PC-9 (cell line): ENCODE data around the gene CHAD. TPM values are rescaled to one million over a fixed set of nuclear protein-coding genes. Genes with fewer than 3 reads are reported as not detected.
A peak's percentile ranks its signal among the peaks of the same experiment; 100 is the strongest.

Source experiments
- BruUV-seq: library from RNA; stranded (reverse); fragments of 400-500 nt; replicated peaks from 2 replicates; lab custom pipeline; 2021; lab: Mats Ljungman, UMichigan
- CTCF ChIA-PET: fragments of 300-600 bp; sonication (Branson Sonifier 250); formaldehyde crosslinking; loops from one replicate; lab custom pipeline; 2022; ENCODE audit warnings: antibody characterized with exemption; lab: Charles Lee
- POLR2A ChIA-PET: fragments of 300-600 bp; sonication (Branson Sonifier 250); formaldehyde crosslinking; loops from one replicate; lab custom pipeline; 2022; ENCODE audit warnings: antibody characterized with exemption; ENCODE audit not compliant: unreplicated experiment; lab: Charles Lee
- DNase-seq, 2 experiments: peaks; one replicate each; pipeline versions ENCODE4 v3.0.0 to v3.0.0-alpha.2; 2015 to 2022; ENCODE audit warnings: mixed read lengths in 1 of 2
- H2AFZ ChIP-seq: fragments of 200-600 bp; sonication (generic); 2 replicates; pipeline ENCODE4 v1.8.1; 2017; ENCODE audit warnings: antibody characterized with exemption
- H3F3A ChIP-seq: fragments of 200-600 bp; sonication (generic); 2 replicates; pipeline ENCODE4 v1.8.1; 2017; ENCODE audit warnings: antibody characterized with exemption, mild to moderate bottlenecking, low read depth; ENCODE audit not compliant: insufficient read depth
- H3K27ac ChIP-seq: fragments of 200-600 bp; sonication (generic); 2 replicates; pipeline ENCODE4 v1.6.1; 2016; ENCODE audit warnings: mixed run types
- H3K27me3 ChIP-seq: fragments of 200-600 bp; sonication (generic); 2 replicates; pipeline ENCODE4 v1.6.1; 2016; ENCODE audit warnings: low read depth, mixed run types; ENCODE audit not compliant: insufficient read depth
- H3K36me3 ChIP-seq: fragments of 200-600 bp; sonication (generic); 2 replicates; pipeline ENCODE4 v1.6.1; 2016; ENCODE audit warnings: low read depth, mixed run types
- H3K4me1 ChIP-seq: fragments of 200-600 bp; sonication (generic); replicated peaks from 2 replicates; pipeline ENCODE4 v1.6.1; 2016; ENCODE audit warnings: mixed run types; ENCODE audit not compliant: insufficient read depth
- H3K4me2 ChIP-seq: fragments of 200-600 bp; sonication (generic); 2 replicates; pipeline ENCODE4 v1.6.1; 2017; ENCODE audit warnings: mixed run types
- H3K4me3 ChIP-seq: fragments of 200-600 bp; sonication (generic); 2 replicates; pipeline ENCODE4 v1.6.1; 2016; ENCODE audit warnings: mixed run types
- H3K79me2 ChIP-seq: fragments of 200-600 bp; sonication (generic); 2 replicates; pipeline ENCODE4 v1.6.1; 2017; ENCODE audit warnings: low read depth, mixed run types
- H3K9me2 ChIP-seq: fragments of 200-600 bp; sonication (generic); 2 replicates; pipeline ENCODE4 v1.8.1; 2017; ENCODE audit warnings: mild to moderate bottlenecking; ENCODE audit not compliant: insufficient read depth
- H3K9me3 ChIP-seq: fragments of 200-600 bp; sonication (generic); 2 replicates; pipeline ENCODE4 v1.8.1; 2016; ENCODE audit warnings: low read depth; ENCODE audit not compliant: insufficient read depth
- H4K20me1 ChIP-seq: fragments of 200-600 bp; sonication (generic); 2 replicates; pipeline ENCODE4 v1.8.1; 2017; ENCODE audit not compliant: insufficient read depth
- CTCF ChIP-seq: fragments of 200-600 bp; sonication (generic); conservative IDR thresholded peaks from 2 replicates; pipeline ENCODE4 v1.6.1; 2017; ENCODE audit warnings: mixed run types, antibody characterized with exemption, mild to moderate bottlenecking, moderate library complexity
- EZH2 ChIP-seq: fragments of 200-600 bp; sonication (generic); IDR thresholded peaks from 2 replicates; pipeline ENCODE4 v1.8.0; 2017; ENCODE audit warnings: antibody characterized with exemption, low read depth
- intact Hi-C: fragments of 100-400 bp; cut with micrococcal nuclease; formaldehyde crosslinking; loops from one replicate; pipeline ENCODE4 v1.10.0; 2022; ENCODE audit not compliant: unreplicated experiment
- total RNA-seq: library from RNA; stranded (reverse); gene quantifications from 2 replicates; pipeline ENCODE4 v1.2.3, GENCODE V29; 2021

Gene CHAD
- total RNA-seq, 1 experiment from 2014 or later: not detected

GRCh38 chr17:50488880-50489279 is 20.2 kb upstream of the CHAD start:
- Histone ChIP-seq H3K27ac (no peak overlapping the region), H3K4me1 (peaks cover 25% of the 10 kb centered on the region), H2AFZ (no peak overlapping the region), H3F3A (peaks cover 26% of the 10 kb centered on the region; the same call in 1 of the 2 replicates), H3K4me3 (no peak overlapping the region), H4K20me1 (no peaks in the 10 kb centered on the region; the same call in 1 of the 2 replicates), H3K79me2 (no peaks in the 10 kb centered on the region), H3K27me3 (no peaks in the 10 kb centered on the region), H3K4me2 (no peak overlapping the region), H3K9me3 (no peaks in the 10 kb centered on the region), H3K36me3 (0 out of 2 replicates have a peak, but pooled peaks cover 1% of the 10 kb centered on the region), H3K9me2 (no peaks in the 10 kb centered on the region)
- intact Hi-C loops: loop anchor here (5.0 kb wide), 1 partner anchor 463 kb away; no protein-coding TSS in a partner anchor
- TF ChIP-seq EZH2 (no peak), CTCF (no peak)
- ChIA-PET CTCF (no interaction called here), POLR2A (no interaction called here)
- no peak for DNase-seq
- BruUV-seq: no TSS peak

- intact Hi-C loops: loop anchor here (1.0 to 5.0 kb wide), 2 partner anchors 11 to 465 kb away; no protein-coding TSS in a partner anchor
- Histone ChIP-seq H2AFZ (no peak overlapping the region), H4K20me1 (no peaks in the 10 kb centered on the region; the same call in 1 of the 2 replicates), H3K9me2 (no peaks in the 10 kb centered on the region), H3K9me3 (no peaks in the 10 kb centered on the region), H3K4me2 (peak overlapping the region; percentile 50), H3K79me2 (no peaks in the 10 kb centered on the region), H3F3A (peaks cover 22% of the 10 kb centered on the region; the same call in 1 of the 2 replicates), H3K27me3 (no peaks in the 10 kb centered on the region), H3K4me1 (peaks cover 25% of the 10 kb centered on the region), H3K27ac (no peak overlapping the region), H3K4me3 (no peak overlapping the region), H3K36me3 (0 out of 2 replicates have a peak, but pooled peaks cover 5% of the 10 kb centered on the region)
- TF ChIP-seq EZH2 (no peak), CTCF (no peak)
- ChIA-PET POLR2A (interaction anchor here (0.7 kb wide), 1 partner anchor 44 kb away, joined by 4 read pairs; no protein-coding TSS in a partner anchor), CTCF (interaction anchor here (0.5 to 0.7 kb wide), 3 partner anchors 8 to 126 kb away, joined by 3 to 9 read pairs (median 3); no protein-coding TSS in a partner anchor)
- DNase-seq: peak; percentile 80 to 91
- BruUV-seq: no TSS peak
Measured at GRCh38 chr17:50487213-50488096, 18.8 kb upstream of the CHAD start.

- Histone ChIP-seq H3K79me2 (peaks cover 16% of the 10 kb centered on the region), H3K9me2 (no peaks in the 10 kb centered on the region), H3K4me2 (no peak overlapping the region), H3F3A (peaks cover 41% of the 10 kb centered on the region), H3K4me3 (no peak overlapping the region), H3K9me3 (no peaks in the 10 kb centered on the region), H4K20me1 (no peaks in the 10 kb centered on the region; the same call in none of the 2 replicates), H3K27ac (no peak overlapping the region), H3K27me3 (no peaks in the 10 kb centered on the region), H2AFZ (no peak overlapping the region), H3K4me1 (peaks cover 44% of the 10 kb centered on the region), H3K36me3 (0 out of 2 replicates have a peak, but pooled peaks cover 5% of the 10 kb centered on the region)
- no peak for TF ChIP-seq EZH2
- no peak for TF ChIP-seq CTCF
- POLR2A ChIA-PET: no interaction called here
- intact Hi-C loops: loop anchor here (5.0 kb wide), 1 partner anchor 468 kb away; no protein-coding TSS in a partner anchor
- DNase-seq: no peak
- CTCF ChIA-PET: no interaction called here
- BruUV-seq: no TSS peak
Measured at GRCh38 chr17:50484386-50485155, 15.9 kb upstream of the CHAD start.
